Non-pigmented ciliary epithelial cell (primary cell): ENCODE results near the gene MB.
"Not testable (repeated sequence)": the region's sequence is repeated elsewhere in the genome, so short reads cannot be mapped to it uniquely, and the experiment has no call there.

Experiments used
- DNase-seq: peaks from one replicate; pipeline ENCODE4 v3.0.0-alpha.2; 2010; ENCODE audit warnings: low read depth

The MB gene

GRCh38 chr22:35637254-35637653 lies 20.1 kb upstream of the MB start:
- DNase-seq, result no peak

- no peak for DNase-seq
These were observed 17.9 kb upstream of the MB start for GRCh38 chr22:35634943-35635540.

- DNase-seq, result no peak
These were observed 16.9 kb upstream of the MB start for GRCh38 chr22:35634015-35634414.

GRCh38 chr22:35633520-35633919 lies 16.4 kb upstream of the MB start:
- no peak for DNase-seq

- no peak for DNase-seq
These were observed 15.8 kb upstream of the MB start for GRCh38 chr22:35632935-35633334.

GRCh38 chr22:35631597-35631996 lies 14.5 kb upstream of the MB start:
- DNase-seq, result no peak

- no peak for DNase-seq
These were observed 13.8 kb upstream of the MB start for GRCh38 chr22:35630891-35631290.

GRCh38 chr22:35630387-35630793 lies 13.3 kb upstream of the MB start:
- DNase-seq, result no peak

- DNase-seq, result peak; percentile 85
These were observed 12.5 kb upstream of the MB start for GRCh38 chr22:35629406-35630216.

- no peak for DNase-seq
These were observed 11.6 kb upstream of the MB start for GRCh38 chr22:35628732-35629131.

- no peak for DNase-seq
These were observed 10.3 kb upstream of the MB start for GRCh38 chr22:35627267-35628041.

GRCh38 chr22:35625763-35626432 lies 8.8 kb upstream of the MB start:
- DNase-seq, result no peak

- DNase-seq, result no peak
These were observed 7.4 kb upstream of the MB start for GRCh38 chr22:35624547-35624946.

GRCh38 chr22:35623885-35624284 lies 6.8 kb upstream of the MB start:
- not testable (repeated sequence) for DNase-seq

- DNase-seq, result no peak
These were observed 5.2 kb upstream of the MB start for GRCh38 chr22:35622191-35622913.

GRCh38 chr22:35621451-35621850 lies 4.3 kb upstream of the MB start:
- no peak for DNase-seq

- DNase-seq, result no peak
These were observed 3.6 kb upstream of the MB start for GRCh38 chr22:35620624-35621251.

- DNase-seq, result no peak
These were observed 2.4 kb upstream of the MB start for GRCh38 chr22:35619336-35620094.

GRCh38 chr22:35618427-35619223 lies 1.5 kb upstream of the MB start:
- no peak for DNase-seq

GRCh38 chr22:35616043-35616442 lies 1.1 kb downstream of the MB start:
- no peak for DNase-seq
